Stomach (tissue), 4 donors: Measurements from ENCODE around the gene SH3PXD2A.

Source experiments
- CTCF ChIP-seq, 7 experiments: fragments of 450-650 bp in 4 of 7; fragments of 200-600 bp in 3 of 7; sonication (generic) in 3 of 7; IDR thresholded peaks; one replicate each; pipeline ENCODE4 v1.5.1; 2016 to 2019; ENCODE audit warnings: antibody characterized with exemption in 7 of 7, control low read depth in 2 of 7, mild to moderate bottlenecking in 1 of 7
- POLR2A ChIP-seq, 4 donors: fragments of 450-650 bp; IDR thresholded peaks; one replicate each; pipeline ENCODE4 v1.6.1; 2016; ENCODE audit warnings: antibody characterized with exemption in 4 of 4, control low read depth in 2 of 4, mild to moderate bottlenecking in 1 of 4, moderate library complexity in 1 of 4

GRCh38 chr10:103663236-103663635 lies 192.1 kb downstream of the SH3PXD2A start:
- TF ChIP-seq POLR2A (IDR thresholded peaks at IDR 0.05) (no peak), CTCF (IDR thresholded peaks at IDR 0.05) (no peak)
